WTC11 (cell line): ENCODE data around the gene B4GALNT3.

Experiments used
- CREB1 ChIP-seq: sonication (generic); formaldehyde crosslinking; IDR thresholded peaks from 2 replicates; pipeline ENCODE4 v1.8.0; 2023; ENCODE audit warnings: mild to moderate bottlenecking, missing genetic modification reagents
- NFE2L1 ChIP-seq: sonication (generic); formaldehyde crosslinking; IDR thresholded peaks from 2 replicates; pipeline ENCODE4 v1.8.1; 2023; ENCODE audit warnings: missing genetic modification reagents
- NFYB ChIP-seq: sonication (generic); formaldehyde crosslinking; conservative IDR thresholded peaks from 2 replicates; pipeline ENCODE4 v1.8.0; 2022; ENCODE audit warnings: low read depth, missing genetic modification reagents
- ZNF423 ChIP-seq: fragments of 250-450 bp; sonication (Bioruptor Pico); IDR thresholded peaks from 2 replicates; pipeline ENCODE4 v2.1.2; 2022; ENCODE audit warnings: mild to moderate bottlenecking, moderate library complexity
- TF ChIP-seq, protein P1 (sequence below): sonication (generic); formaldehyde crosslinking; IDR thresholded peaks from 2 replicates; pipeline ENCODE4 v1.8.0; 2023; ENCODE audit warnings: missing genetic modification reagents, mild to moderate bottlenecking, borderline replicate concordance
- TF ChIP-seq, protein P2 (sequence below): fragments of 200-600 bp; IDR thresholded peaks from 2 replicates; pipeline ENCODE4 v1.8.0; 2022; ENCODE audit warnings: antibody characterized with exemption

DNA sequence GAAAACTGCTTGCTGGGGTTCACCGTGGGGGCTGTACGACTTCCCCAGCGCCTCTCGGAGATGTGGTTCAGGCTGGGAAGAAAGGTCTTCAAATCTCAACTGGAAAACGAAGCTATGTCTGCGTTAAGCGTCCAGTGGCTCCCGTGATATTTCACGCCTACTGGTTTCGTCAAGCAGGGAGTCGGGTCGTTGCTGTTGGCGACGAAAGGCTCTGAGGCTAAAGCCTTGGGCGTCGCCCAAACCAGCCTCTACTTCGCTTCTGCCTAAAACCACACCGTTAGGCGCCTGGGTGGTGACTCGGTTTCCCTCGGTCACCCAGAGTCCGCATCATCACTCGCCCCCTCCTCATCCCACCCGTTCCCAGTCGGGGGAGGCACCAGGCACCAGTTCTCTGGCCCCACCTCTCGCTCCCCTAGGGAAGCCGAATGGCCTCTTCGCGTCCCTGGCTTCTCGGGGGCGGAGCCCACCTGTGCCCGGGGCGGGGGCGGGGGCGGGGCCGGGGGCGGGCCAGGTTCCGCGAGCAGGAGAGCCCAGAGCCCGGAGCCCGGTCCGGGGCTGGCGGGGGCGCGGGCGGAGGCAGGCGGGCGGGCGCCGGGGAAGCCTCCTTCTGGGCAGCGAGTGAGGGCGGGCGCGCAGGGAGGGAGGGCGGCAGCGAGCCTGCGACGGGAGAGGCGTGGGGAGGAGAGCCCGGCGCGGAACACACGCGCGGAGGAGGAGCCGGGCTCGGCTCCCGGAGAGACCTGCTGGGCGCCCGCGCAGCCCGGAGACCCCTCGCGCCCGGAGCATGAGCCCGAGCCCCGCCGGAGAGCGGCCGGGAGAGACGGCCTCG, at the start of gene B4GALNT3:
- TF ChIP-seq NFYB (CRISPR knock-in tag) (no peak), CREB1 (CRISPR knock-in tag) (no peak), NFE2L1 (CRISPR knock-in tag) (no peak; the same call in 1 of the 2 replicates), ZNF423 (CRISPR knock-in tag) (no peak)
- TF ChIP-seq, protein P1, sequence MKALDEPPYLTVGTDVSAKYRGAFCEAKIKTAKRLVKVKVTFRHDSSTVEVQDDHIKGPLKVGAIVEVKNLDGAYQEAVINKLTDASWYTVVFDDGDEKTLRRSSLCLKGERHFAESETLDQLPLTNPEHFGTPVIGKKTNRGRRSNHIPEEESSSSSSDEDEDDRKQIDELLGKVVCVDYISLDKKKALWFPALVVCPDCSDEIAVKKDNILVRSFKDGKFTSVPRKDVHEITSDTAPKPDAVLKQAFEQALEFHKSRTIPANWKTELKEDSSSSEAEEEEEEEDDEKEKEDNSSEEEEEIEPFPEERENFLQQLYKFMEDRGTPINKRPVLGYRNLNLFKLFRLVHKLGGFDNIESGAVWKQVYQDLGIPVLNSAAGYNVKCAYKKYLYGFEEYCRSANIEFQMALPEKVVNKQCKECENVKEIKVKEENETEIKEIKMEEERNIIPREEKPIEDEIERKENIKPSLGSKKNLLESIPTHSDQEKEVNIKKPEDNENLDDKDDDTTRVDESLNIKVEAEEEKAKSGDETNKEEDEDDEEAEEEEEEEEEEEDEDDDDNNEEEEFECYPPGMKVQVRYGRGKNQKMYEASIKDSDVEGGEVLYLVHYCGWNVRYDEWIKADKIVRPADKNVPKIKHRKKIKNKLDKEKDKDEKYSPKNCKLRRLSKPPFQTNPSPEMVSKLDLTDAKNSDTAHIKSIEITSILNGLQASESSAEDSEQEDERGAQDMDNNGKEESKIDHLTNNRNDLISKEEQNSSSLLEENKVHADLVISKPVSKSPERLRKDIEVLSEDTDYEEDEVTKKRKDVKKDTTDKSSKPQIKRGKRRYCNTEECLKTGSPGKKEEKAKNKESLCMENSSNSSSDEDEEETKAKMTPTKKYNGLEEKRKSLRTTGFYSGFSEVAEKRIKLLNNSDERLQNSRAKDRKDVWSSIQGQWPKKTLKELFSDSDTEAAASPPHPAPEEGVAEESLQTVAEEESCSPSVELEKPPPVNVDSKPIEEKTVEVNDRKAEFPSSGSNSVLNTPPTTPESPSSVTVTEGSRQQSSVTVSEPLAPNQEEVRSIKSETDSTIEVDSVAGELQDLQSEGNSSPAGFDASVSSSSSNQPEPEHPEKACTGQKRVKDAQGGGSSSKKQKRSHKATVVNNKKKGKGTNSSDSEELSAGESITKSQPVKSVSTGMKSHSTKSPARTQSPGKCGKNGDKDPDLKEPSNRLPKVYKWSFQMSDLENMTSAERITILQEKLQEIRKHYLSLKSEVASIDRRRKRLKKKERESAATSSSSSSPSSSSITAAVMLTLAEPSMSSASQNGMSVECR = no peak
- TF ChIP-seq, protein P2, sequence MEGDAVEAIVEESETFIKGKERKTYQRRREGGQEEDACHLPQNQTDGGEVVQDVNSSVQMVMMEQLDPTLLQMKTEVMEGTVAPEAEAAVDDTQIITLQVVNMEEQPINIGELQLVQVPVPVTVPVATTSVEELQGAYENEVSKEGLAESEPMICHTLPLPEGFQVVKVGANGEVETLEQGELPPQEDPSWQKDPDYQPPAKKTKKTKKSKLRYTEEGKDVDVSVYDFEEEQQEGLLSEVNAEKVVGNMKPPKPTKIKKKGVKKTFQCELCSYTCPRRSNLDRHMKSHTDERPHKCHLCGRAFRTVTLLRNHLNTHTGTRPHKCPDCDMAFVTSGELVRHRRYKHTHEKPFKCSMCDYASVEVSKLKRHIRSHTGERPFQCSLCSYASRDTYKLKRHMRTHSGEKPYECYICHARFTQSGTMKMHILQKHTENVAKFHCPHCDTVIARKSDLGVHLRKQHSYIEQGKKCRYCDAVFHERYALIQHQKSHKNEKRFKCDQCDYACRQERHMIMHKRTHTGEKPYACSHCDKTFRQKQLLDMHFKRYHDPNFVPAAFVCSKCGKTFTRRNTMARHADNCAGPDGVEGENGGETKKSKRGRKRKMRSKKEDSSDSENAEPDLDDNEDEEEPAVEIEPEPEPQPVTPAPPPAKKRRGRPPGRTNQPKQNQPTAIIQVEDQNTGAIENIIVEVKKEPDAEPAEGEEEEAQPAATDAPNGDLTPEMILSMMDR = no peak
